Choroid plexus epithelial cell (primary cell): ENCODE measurements around the gene ASPM.
A peak's percentile ranks its signal among the peaks of the same experiment; 100 is the strongest.

Experiments
- DNase-seq: peaks from one replicate; pipeline ENCODE4 v3.0.0-alpha.2; 2010; ENCODE audit warnings: low read depth
- H3K4me3 ChIP-seq: 2 replicates; pipeline ENCODE4 v1.5.1; 2011; ENCODE audit warnings: low read depth, mild to moderate bottlenecking, control low read depth, low read length, moderate library complexity
- CTCF ChIP-seq: conservative IDR thresholded peaks from 2 replicates; pipeline ENCODE4 v1.5.1; 2011; ENCODE audit warnings: low read depth, mild to moderate bottlenecking, control low read depth, inconsistent platforms, low read length, moderate library complexity

Gene ASPM

DNA sequence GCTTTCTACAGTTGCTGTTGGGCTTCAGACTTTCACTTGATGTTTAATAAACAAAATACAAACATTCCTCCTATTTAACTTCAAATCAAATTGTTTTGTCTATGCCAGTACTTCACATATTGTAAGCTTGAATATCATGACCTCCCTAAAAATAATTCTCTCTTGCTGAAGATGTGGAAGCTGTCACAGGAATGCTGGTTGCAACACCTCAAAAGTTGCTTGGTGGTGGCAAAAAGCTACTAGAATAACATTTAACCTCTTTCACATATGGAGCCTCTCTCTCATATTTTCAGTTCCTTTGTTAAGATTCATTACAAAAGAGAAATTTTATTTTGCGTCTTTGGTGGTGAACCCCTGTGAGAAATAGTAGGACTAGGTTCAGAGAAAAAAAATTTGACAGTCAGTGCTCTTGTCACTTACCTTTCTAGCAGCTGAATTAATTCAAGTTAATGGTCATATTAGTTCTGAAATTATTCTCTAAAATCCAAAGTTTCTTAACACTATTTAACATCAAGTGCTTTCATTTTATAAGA is 53.9 kb downstream of the ASPM start:
- DNase-seq, result peak; percentile 56
- TF ChIP-seq CTCF, result no peak
- H3K4me3 ChIP-seq, result no peak overlapping the region

- no peak for DNase-seq
- TF ChIP-seq CTCF, result no peak
Observed at GRCh38 chr1:197083474-197083873, 63.0 kb downstream of the ASPM start.

DNA sequence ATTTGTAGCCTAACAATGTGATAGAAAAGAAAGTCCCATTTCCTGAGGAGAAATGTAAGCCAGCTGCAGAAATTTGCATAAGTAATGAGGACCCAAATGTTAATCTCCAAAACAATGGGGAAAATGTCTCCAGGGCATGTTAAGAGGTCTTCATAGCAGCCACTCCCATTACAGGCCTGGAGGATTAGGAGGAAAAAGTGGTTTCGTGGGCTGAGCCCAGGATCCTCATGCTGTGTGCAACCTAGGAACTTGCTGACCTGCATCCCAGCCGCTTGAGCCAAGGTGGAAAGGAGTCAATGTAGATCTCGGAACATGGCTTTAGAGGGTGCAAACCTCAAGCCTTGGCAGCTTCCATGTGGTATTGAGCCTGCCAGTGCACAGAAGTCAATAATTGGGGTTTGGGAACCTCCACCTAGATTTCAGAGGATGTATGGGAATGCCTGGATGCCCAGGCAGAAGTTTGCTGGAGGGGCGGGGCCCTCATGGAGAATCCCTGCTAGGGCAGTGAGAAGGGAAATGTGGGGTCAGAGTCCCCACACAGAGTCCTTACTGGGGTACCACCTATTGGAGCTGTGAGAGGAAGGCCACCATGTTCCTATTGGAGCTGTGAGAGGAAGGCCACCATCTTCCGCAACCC is 65.2 kb downstream of the ASPM start:
- DNase-seq, result no peak
- TF ChIP-seq CTCF, result no peak

More at GRCh38 chr1:197083474-197083873, 63.0 kb downstream of the ASPM start:
- H3K4me3 ChIP-seq, result no peak overlapping the region

GRCh38 chr1:197080323-197080722 is 66.1 kb downstream of the ASPM start:
- no peak for TF ChIP-seq CTCF
- no peak for DNase-seq
- H3K4me3 ChIP-seq, result no peak overlapping the region

More for the DNA sequence above, 65.2 kb downstream of the ASPM start:
- H3K4me3 ChIP-seq, result no peak overlapping the region

GRCh38 chr1:197076585-197076984 is 69.9 kb downstream of the ASPM start:
- no peak for TF ChIP-seq CTCF
- H3K4me3 ChIP-seq, result no peak overlapping the region
- no peak for DNase-seq

DNA sequence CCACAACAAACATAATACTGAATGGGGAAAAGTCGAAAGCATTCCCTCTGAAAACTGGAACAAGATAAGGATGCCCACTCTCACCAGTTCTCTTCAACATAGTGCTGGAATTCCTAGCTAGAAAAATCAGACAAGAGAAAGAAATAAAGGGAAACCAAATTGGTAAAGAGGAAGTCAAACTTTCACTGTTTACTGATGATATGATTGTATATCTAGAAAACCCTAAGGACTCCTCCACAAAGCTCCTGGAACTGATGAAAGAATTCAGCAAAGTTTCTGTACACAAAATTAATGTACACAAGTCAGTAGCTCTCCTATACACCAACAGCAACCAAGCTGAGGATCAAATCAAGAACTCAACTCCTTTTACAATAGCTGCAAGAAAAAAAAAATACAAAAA is 72.5 kb downstream of the ASPM start:
- no peak overlapping the region for H3K4me3 ChIP-seq
- no peak for TF ChIP-seq CTCF
- no peak for DNase-seq

GRCh38 chr1:197067457-197067818 is 79.0 kb downstream of the ASPM start:
- DNase-seq, result no peak
- TF ChIP-seq CTCF, result no peak
- no peak overlapping the region for H3K4me3 ChIP-seq
